Putamen (tissue), 1 donor: Measurements from ENCODE around the gene LBR.

Experiments used
- DNase-seq: peaks from one replicate; pipeline ENCODE4 v3.0.0-alpha.2; 2016; ENCODE audit warnings: low spot score

Gene LBR

DNA sequence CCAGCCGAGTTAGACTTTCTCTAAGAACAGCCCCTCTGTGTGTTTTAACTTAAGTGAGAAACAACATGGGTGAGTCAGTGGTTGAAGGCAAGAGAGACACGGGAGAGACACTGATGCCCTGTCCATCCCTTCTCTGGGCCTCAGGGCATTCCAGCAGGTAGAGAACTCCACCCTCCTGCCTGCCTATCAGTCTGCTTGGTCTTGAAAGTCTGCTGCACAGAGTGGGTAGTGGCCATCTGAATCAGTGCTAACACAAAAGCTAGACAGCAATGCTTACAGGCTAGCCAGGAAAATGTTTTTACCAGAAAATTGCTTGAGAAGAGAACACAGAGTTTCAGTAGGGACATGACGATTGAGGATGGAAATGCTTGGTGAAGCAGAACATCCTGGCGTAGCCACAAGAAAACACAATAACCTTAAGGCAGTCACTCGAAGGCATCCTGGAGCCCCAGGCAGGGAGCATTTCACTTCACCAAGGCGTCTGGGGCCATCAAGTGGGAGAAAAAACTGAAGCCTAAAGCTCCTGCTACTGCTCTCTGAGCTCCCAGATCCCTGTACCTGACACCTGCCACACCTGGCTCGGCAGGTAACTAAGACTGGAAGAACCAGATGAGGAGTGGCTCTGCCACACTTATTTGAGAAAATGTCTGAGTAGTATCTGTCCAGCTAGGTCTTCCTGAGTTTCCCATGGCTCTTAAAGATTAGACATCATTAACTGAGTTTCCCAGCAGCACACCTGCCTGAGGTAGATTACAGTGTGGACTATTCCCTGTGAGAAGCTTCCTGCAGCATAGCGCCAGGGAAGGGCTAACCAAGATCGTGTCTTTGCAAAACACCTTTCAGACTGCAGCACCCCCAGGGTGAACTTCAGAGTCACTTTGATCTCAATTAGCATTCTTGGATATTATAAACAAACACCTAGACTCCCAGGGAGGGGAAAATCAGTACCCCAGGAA, 18.1 kb upstream of the LBR start:
- DNase-seq = no peak

DNA sequence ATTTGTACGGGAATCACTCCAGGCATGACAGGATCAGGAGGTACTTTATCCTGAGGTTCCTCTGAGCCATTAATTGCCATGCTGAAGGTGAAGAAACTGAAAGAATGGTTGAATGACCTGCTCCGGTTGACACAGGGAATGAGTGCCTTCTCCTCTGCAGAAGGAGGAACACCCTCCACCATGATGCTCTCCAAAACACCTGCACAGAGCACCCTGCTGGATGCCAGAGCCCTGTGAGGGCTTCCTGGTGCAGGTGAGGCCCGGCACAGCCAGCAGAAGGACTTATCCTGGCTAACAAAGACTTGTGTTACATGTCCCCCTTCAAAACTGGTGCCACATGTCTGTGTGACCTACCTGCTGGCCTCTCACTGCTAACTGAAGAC, 14.3 kb upstream of the LBR start:
- DNase-seq = no peak

DNA sequence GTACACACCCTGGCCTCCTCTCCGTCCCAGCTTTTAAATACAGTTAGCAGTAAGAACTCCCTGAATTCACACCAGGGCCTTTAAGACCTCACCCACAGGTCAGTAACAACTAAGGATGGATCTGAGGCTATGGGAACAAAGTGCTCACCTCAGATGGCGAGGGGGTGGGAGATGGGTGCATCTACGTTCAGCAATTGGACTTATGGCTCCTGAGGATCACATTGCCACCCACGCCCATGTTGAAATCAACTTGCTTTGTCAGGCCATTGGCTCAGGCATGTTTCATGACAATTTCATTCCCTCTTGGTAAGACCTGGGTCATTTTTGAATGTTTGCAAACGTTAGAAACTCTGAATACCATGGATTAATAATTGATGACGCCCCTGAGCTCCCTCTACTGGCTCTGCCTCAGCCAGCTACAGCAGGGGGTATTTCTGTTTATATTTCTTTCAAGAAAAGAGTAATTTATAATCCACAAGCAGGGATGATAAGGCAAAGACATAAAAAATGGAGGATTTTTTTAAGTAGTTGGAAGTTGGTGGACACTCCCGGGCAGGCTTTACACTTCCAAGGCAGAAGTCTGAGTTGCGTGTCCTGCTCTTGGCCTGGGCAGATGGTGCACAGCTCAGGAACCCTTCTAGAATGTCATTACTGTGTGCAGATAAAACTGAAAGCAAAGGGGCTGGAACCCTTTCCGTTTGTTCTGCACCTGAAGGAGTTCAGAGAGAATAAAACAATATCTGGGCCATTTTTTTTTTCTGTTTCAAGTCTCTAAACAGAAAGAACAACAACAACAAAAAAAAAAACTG, 13.7 kb upstream of the LBR start:
- DNase-seq = no peak

DNA sequence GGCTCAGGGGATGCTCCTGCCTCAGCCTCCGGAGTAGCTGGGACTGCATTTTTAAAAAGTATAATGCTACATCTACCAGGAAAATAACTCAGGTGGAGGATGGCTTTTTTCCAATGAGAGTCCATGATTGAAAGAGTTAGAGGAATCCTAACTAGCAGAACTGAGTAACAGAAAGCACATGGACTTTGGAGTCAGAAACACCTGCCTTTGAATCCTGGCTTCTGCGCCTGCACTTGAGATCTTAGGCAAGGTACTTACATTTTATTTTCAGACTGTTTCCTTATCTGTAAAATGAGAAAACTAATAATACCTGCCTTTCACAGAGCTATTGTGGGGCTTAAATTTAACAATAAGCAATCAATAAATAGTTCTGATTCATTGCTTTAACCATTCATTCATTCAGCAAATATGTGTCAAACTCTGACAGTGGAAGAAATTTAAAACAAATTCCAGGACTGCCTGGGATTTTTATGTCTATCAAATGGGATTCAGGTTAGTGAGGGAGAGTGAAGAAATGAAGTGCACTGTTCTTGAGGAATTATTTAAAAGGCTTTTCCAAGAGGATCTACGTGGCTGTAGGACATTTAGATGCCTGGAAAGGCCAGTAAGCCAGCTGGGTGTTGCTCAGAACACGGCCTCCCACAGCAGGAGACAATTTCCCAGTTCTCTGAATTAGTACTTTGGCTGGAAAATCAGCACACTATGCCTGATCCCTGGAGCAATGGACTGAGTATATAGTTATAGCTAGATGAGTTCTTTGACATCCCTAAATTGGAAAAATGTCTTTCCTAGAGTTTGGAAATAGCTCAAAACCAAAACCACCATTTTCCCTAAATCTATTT, 12.8 kb upstream of the LBR start:
- DNase-seq = no peak

DNA sequence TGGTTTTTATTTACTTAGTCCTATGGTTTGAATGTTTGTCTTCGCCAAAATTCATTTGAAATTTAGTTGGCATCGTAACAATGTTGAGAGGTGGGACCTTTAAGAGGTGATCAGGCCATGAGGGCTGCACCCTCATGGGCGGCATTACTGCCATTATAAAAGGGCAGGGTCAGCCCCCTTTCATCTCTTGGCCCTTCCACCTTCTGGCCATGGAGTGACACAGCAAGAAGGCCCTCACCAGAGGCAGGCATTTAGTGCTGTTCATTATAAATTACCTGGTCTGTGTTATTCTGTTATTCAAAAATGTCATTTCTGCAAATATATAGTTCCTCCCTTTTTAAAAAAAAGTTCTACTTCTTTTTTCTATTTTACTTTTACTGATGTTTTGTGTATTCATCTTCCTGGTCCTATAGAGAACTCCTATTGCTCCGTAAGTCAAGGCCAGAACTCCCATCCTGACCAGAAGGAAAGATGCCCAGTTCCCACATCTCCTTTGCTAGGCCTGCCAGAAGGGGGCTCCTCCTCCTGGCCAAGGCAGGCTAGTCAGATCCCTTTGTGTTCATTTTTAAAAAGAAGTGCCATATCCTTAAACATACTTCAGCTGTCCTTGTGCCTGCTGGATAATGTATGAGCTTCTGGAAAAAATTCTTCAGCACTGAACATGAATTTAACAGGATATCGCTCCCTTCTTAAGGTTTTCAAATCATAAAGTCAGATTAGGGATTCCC, 10.0 kb upstream of the LBR start:
- DNase-seq = no peak

DNA sequence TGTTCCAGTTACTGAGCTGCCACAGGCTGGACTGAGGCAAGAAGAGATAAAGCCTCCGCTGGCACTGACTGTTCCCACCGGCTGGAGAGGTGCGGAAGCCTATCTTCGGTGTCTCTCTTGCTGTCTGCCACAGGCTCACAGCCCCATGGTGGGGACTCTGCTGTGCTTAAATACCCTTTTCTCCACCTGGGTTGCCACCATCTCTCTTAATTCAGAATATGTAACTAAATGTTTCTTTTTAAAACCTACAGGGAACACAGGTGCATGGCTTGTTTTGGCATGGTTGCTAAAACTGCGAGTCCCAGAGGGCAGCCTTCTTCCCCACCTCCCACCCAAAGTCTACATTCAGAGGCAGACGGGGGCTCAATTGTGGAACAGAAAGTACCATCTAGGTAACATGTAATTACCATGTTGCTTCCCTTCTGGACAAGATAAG, 8.1 kb upstream of the LBR start:
- DNase-seq = no peak

DNA sequence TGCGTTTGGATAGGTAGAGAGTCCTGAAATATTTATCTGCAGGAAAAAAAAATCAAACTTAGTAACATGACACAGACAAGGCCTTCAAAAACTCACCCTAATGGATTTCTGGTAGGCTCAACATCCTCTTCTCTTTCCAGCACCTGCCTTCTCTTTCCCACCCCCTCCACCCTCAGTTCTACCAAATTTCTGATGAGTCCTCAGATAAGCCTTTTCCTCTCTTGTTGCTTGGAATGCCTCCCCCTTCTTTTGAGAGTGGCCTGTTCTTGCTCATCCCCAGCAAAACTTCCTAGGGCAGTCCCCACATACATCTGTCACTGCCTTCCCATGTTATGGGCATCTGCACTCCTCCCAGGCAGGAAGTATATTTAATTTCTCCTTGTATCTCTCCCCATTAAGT, 7.6 kb upstream of the LBR start:
- DNase-seq = no peak

DNA sequence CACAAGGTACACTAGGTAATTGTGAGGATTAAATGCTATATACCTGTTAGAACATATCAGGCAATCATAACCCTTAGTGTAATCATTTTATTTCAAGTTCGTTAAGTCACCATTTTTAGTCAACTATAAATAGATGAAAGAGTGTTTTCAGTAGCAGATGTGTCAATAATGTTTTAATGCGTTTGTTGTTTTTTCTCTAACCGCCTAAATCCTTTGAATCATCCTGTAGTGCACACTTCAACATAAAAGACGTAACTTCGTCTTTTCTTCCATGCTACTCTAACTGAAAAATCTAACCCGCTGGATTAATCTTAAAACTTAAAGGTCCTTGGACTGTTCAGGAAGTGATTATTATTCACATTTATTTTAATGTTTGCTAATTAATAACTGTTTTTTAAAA, 7.2 kb upstream of the LBR start:
- DNase-seq = no peak

DNA sequence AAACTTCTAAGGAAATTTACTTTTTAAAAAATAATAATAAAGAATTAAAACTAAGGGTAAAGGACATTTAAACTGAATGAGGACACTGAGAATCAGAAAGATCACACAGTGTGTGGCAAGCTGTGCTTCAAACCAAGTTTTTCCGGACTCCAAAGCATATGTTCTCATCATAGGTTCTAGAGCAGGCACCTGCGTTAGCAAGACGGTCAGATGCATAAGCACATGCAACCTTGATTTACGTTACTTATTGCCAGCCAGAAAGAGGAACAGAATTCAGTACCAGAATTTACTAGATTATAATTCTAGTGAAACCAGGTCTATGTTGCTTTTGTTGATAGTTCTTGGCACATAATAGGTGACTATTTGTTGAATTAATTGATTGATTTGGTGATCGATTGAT, 6.2 kb upstream of the LBR start:
- no peak for DNase-seq

DNA sequence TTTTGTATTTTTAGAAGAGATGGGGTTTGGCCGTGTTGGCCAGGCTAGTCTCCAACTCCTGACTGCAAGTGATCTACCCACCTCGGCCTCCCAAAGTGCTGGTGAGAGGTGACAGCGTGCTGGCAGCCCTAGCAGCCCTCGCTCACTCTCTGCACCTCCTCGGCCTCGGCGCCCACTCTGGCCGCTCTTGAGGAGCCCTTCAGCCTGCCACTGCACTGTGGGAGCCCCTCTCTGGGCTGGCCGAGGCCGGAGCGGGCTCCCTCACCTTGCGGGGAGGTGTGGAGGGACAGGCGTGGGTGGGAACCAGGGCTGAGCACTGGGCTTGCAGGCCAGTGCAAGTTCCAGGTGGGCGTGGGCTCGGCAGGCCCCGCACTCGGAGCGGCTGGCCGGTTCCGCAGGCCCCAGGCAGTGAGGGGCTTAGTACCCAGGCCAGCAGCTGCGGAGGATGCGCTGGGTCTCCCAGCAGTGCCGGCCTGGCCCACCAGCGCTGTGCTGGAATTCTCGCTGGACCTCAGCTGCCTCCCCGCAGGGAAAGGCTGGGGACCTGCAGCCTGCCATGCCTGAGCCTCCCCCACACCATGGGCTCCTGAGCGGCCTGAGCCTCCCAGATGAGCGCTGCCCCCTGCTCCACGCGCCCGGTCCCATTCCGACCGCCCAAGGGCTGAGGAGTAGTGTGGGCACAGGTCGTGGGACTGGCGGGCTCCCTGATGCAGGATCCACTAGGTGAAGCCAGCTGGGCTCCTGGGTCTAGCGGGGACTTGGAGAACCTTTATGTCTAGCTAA, 3.4 kb upstream of the LBR start:
- no peak for DNase-seq

DNA sequence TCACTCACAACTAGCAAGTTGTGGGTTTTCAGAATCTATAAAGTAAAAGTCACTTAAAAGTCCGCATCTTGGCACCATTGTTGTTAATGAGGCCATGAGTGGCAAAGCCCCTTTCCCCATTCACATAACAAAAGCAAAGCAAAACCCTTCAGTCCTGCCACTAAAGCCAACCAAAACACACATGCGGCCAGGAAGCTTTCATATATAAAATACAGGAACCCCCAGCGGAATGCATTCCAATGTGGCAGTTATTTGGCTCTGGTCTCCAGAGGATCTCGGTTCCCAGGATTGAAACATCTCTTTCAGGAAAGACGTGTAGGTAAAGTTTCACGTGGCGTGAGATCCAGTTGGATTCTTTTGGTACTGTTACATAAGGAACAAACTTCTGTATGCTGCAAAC, 2.5 kb upstream of the LBR start:
- no peak for DNase-seq

DNA sequence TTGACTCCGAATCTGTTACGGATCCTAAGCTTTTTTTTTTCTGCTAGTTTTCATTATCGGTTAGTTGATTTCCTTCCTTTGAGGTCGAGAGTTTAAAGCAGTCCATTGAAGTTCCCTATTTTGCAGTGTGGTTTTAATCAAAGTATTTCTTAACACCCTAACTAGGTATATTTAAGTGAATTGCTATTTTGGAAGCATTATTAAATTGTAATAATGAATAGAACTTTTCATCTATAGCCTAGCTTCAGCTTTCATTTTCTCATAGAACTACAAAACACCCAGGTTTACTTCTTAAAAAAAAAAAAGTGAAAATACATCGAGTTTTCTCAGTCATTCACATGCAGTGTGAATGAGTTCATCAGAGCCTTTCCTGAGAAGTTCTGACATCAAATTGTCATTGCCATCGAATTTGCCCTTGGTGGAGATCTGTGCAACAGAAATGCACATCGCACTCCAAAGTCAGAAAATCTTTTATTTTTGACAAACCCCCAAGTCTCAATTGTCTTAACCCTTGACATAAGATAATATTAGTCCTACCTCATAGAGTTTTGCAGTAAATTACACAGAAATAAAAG, 1.1 kb upstream of the LBR start:
- DNase-seq = no peak

DNA sequence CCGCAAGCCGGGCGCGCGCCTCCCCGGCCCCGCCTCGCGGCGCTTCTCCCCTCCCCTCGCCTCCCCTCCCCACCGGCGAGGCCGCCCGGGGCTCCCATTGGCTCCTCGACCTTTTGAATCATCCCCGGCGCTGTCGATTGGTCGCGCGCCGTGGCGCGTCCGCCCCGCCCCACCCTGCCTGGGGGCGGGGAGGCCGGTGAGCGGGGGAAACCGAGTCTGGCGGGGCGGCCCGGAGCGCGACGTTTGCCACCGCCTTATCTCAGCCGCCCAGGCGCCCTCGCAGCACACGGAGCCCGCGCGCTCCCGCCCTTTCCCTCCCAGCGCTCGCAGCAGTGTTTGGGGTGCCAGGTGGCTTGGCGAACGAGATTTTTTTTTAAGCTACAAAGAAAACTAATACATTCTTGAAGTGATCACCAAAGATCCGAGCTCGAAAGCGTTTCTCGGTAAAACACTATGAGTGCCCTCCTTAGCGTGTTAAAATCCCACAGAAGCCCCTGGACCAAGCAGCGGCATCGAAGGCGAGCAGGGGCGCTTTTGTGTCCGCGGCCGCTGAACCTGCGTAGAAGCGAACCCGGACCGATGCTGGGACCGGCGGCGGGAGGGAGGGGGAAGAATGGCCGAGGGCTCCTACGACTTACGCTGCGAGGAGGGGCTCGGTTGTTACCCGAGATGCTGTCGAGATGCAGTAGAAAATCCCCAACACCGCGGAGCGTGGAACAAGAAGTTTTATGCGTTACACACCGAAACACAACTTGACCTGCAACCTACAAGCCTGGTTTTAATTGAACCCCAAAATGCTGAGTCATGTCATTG, 436 bp upstream of the LBR start:
- DNase-seq = peak; percentile 95

DNA sequence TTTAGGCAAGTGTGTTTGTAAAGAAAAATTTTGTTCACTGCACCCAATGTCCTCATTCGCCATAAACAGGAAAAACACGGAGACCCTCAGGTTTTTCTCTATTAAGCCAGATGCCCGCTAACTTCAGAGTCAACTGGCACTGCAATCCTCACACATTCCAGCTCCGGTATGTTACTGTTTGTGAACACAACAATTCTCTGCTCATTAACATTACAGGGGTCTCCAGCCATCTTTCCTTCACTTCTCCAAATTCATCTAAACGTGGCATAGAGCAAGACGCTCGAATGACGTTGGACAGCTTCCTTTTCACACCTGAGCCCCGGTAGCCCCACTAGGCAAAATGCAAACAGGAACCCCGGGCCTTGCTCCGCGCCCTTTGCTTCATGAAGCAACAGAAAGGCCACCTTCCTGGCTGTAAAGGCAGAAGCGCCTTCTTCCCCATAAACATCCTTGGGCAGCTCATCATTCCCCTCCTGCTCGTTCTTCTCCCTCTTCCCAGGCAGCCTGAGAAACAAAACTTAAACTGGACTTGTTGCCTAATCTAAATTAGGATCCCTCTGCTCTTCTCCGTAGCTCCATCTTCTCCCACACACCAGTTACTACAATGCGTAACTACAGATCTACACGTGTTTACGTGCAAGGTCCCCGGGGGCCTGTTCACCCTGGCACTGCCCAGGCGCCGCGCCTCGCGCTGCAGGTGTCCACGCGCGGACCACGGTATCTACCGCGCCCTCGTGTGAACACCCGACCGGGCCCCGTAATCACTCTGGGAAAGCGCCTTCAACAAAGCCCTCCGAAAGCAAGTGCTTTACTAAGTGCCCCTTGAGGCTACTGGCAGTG, 1.2 kb downstream of the LBR start:
- no peak for DNase-seq

DNA sequence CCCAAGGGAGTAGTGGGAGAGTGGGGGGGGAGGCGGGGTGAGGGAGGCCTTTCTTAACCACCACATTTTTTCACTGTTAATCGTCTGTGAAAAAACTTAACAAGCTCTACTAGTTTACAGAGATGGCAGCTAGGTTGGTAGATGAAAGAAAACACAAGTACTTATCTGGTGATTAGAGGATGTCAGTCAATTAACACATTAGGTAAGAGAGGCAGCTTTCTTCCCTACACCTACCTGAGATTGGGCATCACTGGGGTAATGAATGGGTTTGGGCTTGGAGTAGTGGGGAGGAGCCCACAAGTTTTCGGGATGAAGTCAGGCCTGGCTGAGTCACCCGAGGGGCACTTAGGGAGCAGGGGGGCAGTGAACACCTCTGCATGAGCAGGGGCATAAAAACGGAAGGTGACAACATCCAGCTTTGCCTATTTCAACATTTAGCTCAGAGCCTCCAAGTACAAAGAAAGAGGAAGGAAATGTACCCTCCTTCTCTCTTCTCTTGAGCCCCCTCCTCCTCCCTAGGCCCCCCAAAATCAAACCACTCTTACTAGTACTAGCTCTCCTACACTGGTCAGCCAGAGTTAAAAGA, 2.5 kb downstream of the LBR start:
- DNase-seq = no peak

DNA sequence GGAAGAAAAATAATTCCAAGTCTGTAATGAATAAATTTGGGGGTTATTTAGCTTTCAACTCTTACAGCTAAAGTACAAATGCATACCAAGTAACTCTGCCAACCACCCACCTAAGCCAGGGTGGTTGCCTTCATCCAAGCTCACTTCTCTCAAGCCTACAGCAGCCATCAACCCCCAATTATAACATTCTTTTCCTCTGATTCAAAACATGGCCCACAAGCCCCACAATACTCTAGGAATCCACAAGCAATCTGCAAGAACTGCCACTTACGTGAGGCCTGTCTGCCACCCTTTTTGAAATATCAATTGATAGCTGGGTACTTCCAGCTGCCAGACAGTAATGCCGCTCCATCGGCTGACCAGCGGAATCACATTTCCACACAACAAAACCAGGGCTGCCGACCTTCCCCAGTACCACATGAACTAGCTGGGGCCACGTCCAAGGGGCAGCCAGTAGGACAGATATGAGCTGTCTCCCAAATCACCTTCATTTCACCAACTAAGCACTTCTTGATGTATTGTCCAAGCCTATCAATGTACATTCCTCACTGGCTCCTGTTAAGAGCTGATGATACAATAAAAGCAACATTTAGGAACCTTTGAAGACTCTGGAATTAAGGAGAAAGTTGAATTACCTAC, 3.2 kb downstream of the LBR start:
- no peak for DNase-seq

DNA sequence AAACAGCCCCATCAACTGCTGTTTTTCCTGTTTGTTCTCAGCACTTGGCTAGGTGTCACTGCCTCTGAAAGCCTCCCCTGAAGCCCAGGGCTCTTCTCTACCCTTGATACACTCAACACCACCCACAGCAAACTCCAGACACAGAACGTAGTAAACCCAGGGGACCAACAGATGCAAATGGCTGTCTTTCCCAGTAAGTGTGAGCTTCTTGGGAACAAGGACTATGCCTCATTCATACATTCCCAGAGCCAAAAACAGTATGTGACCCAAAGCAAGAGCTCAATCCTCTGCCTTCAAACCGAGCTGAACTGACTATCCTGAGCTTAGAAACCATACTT, 4.4 kb downstream of the LBR start:
- no peak for DNase-seq
